Measurements from ENCODE around the gene SH2B3.

SH2B3 gene

GRCh38 chr12:111405859-111406473 is at the start of gene SH2B3:
Gene SH2B3, plus strand, starts transcription at chr12:111405923. Its CDS starts 12,223 bp downstream, at chr12:111418146.
- Mint-ChIP-seq H3K27ac (peak within 1 kb of the TSS; percentile 94), H3K36me3 (peaks cover 41% of the 10 kb centered on the region), H3K4me1 (peaks cover 67% of the 10 kb centered on the region), H3K4me3 (peak within 1 kb of the TSS; percentile 78), H3K9me3 (no peaks in the 10 kb centered on the region)
- ATAC-seq (peak; percentile 60), DNase-seq (ENCODE audit: low spot score in 2 of 2) (peak in 1 of 2 donors; percentile 90)

DNA sequence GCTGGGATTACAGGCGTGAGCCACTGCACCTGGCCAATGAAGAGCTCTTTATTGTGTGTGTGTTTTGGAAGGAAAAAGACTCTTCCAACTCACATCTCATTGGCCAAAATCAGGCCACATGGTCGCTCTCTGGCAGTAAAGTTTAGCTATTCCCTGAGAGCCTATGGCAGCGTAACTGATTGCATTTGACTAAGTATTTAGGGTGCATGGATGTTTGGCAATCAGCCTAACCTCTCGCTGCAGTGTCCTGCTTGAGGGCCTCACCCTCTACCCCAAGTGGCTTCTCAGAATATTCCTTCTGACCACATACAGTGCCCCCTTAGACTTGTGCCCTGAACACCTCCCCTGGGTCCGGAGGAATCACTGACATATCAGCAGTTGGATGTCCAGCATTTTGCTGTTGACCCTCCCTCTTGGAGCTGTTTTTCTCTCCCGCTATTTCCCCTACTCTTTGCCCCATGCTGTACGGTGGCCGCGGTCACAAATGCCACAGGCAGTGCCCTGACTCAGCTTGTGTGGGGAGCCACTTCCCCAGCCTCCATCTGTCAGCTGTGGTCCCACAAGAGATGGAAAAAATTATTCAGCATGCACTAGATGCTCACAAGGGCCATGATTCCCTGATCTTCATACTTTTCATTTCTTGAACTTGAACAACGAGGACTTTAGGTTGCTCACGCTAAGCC is 46.4 kb upstream of the SH2B3 start:
- peak; percentile 47 to 66 for DNase-seq (ENCODE audit: low spot score in 2 of 2)
- no peaks in the 10 kb centered on the region for H3K9me3 Mint-ChIP-seq
- peaks cover 10% of the 10 kb centered on the region for H3K36me3 Mint-ChIP-seq
- ATAC-seq, result peak; percentile 96
- peaks cover 39% of the 10 kb centered on the region for H3K4me1 Mint-ChIP-seq
- peak overlapping the region; percentile 81 for H3K27ac Mint-ChIP-seq
- peak overlapping the region; percentile 50 for H3K4me3 Mint-ChIP-seq

GRCh38 chr12:111359914-111360276 is 45.8 kb upstream of the SH2B3 start:
- H3K27ac Mint-ChIP-seq, result peak overlapping the region; percentile 81
- DNase-seq (ENCODE audit: low spot score in 2 of 2) (no peak), ATAC-seq (peak; percentile 51)
- peak overlapping the region; percentile 50 for H3K4me3 Mint-ChIP-seq
- peaks cover 10% of the 10 kb centered on the region for H3K36me3 Mint-ChIP-seq
- H3K9me3 Mint-ChIP-seq, result no peaks in the 10 kb centered on the region
- peaks cover 39% of the 10 kb centered on the region for H3K4me1 Mint-ChIP-seq

DNA sequence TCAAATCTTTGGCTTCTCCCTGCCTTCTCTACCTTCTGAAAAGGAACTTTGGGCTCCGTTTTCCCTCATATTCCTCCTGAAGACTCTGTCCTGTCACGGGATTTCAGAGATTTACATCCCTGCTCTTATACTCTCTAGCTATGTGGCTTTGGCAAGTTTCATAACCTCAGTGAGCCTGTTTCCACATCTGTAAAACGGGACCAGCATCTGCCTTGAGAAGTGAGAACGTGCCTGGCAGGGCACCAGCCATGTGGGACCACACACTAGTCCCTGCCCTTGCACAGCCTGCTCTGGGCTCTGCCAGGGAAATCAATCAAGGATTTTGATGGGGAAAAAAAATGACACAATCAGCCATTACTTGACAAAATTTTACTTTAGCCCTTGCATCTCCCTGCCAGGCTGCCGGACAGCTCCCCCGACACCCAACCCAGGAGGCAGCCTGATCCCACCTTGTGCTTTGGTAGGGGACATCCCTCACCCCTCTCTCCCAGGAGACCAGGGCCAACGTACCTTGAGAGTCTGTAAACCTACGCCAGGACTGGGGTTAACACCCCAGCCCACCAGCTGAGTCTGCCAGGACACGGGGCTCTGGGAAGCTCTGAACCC is 45.3 kb upstream of the SH2B3 start:
- DNase-seq (ENCODE audit: low spot score in 2 of 2) (no peak), ATAC-seq (no peak)
- H3K4me3 Mint-ChIP-seq, result peak overlapping the region; percentile 50
- H3K36me3 Mint-ChIP-seq, result peaks cover 10% of the 10 kb centered on the region
- peaks cover 39% of the 10 kb centered on the region for H3K4me1 Mint-ChIP-seq
- no peaks in the 10 kb centered on the region for H3K9me3 Mint-ChIP-seq
- H3K27ac Mint-ChIP-seq, result peak overlapping the region; percentile 81

GRCh38 chr12:111361073-111361716 is 44.5 kb upstream of the SH2B3 start:
- H3K4me3 Mint-ChIP-seq, result no peak overlapping the region
- ATAC-seq (no peak), DNase-seq (ENCODE audit: low spot score in 2 of 2) (no peak)
- H3K27ac Mint-ChIP-seq, result peak overlapping the region; percentile 81
- no peaks in the 10 kb centered on the region for H3K9me3 Mint-ChIP-seq
- peaks cover 41% of the 10 kb centered on the region for H3K4me1 Mint-ChIP-seq
- peaks cover 10% of the 10 kb centered on the region for H3K36me3 Mint-ChIP-seq

GRCh38 chr12:111361717-111362576 is 43.8 kb upstream of the SH2B3 start:
- no peak for DNase-seq (ENCODE audit: low spot score in 2 of 2)
- Mint-ChIP-seq H3K4me1 (peaks cover 48% of the 10 kb centered on the region), H3K4me3 (no peak overlapping the region), H3K9me3 (no peaks in the 10 kb centered on the region), H3K36me3 (peaks cover 10% of the 10 kb centered on the region), H3K27ac (peak overlapping the region; percentile 76)
- ATAC-seq, result no peak

DNA sequence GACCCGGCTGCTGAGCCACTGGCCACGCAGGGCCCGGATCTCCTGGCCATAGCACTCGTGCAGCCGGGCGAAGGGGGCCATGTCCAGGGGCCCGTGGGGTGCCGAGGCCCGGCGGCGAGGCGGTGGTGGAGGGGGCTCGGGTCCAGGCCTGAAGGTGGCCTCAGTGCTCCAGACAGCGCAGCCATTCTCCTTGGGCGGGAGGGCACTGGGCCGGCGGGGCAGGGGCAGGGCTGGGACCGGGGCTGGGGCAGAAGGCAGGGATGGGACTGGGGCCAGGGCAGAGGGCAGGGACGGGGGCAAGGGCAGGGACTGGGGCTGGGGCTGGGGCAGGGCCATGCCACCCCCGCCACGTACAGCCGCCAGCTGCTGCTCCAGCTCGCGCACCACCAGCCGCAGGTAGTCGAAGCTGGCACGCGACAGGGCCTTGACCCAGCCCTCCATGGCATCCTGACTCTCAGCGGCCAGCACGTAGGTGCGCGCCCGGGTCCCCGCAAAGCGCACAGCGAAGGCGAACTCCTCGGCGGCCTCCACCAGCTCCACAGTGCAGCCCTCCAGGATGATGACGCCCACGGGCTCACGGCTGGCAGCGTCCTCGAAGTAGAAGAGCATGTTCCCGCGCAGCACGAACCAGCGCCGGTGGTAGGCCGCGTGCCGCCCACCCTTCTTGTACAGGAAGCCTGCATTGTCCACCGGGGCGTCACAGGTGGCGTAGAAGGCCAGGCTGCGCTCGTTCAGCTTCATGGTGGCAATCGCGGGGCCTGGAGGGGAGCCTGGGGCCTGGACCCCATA is 42.8 kb upstream of the SH2B3 start:
- Mint-ChIP-seq H3K4me1 (peaks cover 57% of the 10 kb centered on the region), H3K9me3 (no peaks in the 10 kb centered on the region), H3K27ac (peak overlapping the region; percentile 76), H3K4me3 (no peak overlapping the region), H3K36me3 (peaks cover 10% of the 10 kb centered on the region)
- DNase-seq (ENCODE audit: low spot score in 2 of 2) (no peak), ATAC-seq (no peak)

DNA sequence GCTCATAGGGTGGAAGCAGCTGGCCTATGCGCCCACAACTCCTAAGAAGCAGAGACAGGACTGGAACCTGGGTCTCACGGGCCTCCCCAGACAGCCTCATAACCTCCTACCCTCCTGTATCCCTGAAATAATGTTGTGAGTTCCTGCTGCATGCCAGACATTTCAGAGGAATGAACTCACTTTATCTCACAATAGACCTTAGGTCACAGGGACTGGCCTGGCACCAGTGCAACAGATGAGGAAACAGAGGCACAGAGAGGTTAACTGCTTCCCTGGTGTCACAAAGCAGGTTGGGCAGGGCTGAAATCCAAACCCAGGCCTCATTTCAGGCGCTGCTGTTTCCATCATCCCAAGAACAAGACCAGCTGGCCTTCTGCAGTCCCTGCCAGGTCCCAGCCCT is 42.1 kb upstream of the SH2B3 start:
- peaks cover 57% of the 10 kb centered on the region for H3K4me1 Mint-ChIP-seq
- no peak overlapping the region for H3K27ac Mint-ChIP-seq
- ATAC-seq (no peak), DNase-seq (ENCODE audit: low spot score in 2 of 2) (no peak)
- H3K4me3 Mint-ChIP-seq, result no peak overlapping the region
- peaks cover 10% of the 10 kb centered on the region for H3K36me3 Mint-ChIP-seq
- H3K9me3 Mint-ChIP-seq, result no peaks in the 10 kb centered on the region

- Mint-ChIP-seq H3K4me3 (no peak overlapping the region), H3K9me3 (no peaks in the 10 kb centered on the region), H3K36me3 (no peaks in the 10 kb centered on the region), H3K27ac (peak overlapping the region; percentile 26), H3K4me1 (peaks cover 49% of the 10 kb centered on the region)
- no peak for ATAC-seq
- DNase-seq (ENCODE audit: low spot score in 2 of 2), result no peak
Observed at GRCh38 chr12:111366075-111366474, 39.6 kb upstream of the SH2B3 start.

GRCh38 chr12:111366583-111366982 is 39.1 kb upstream of the SH2B3 start:
- H3K4me1 Mint-ChIP-seq, result peaks cover 45% of the 10 kb centered on the region
- no peak for DNase-seq (ENCODE audit: low spot score in 2 of 2)
- ATAC-seq, result no peak
- H3K9me3 Mint-ChIP-seq, result no peaks in the 10 kb centered on the region
- no peak overlapping the region for H3K27ac Mint-ChIP-seq
- H3K4me3 Mint-ChIP-seq, result no peak overlapping the region
- no peaks in the 10 kb centered on the region for H3K36me3 Mint-ChIP-seq

DNA sequence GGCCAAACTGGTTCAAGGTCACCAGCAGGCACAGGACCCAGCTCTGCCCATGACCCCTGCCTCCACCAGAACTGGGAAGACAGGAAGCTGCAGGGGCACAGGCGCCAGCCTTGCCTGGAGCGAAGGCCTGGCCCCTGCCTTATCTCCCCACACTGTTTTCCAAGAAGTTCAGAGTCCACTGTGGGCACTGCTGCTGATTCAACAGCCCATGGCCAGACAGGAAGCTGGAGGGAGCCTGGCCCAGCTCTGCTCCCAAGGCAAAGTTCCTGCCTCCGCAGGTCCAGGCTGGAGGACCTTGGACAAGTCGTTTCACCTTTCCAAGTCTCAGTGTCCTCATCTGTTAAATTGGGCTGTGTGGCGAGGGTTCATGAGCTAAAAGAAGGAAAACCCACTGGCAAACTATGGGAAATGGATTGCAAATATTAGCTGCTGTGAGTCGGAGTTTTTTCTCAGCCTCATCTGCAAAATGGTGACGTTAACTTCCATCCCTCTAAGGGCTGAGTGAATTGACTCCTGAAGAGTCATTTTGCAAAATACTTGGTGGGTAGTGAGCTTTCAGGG is 38.0 kb upstream of the SH2B3 start:
- H3K4me3 Mint-ChIP-seq, result peak overlapping the region; percentile 76
- H3K36me3 Mint-ChIP-seq, result no peaks in the 10 kb centered on the region
- no peak overlapping the region for H3K27ac Mint-ChIP-seq

DNA sequence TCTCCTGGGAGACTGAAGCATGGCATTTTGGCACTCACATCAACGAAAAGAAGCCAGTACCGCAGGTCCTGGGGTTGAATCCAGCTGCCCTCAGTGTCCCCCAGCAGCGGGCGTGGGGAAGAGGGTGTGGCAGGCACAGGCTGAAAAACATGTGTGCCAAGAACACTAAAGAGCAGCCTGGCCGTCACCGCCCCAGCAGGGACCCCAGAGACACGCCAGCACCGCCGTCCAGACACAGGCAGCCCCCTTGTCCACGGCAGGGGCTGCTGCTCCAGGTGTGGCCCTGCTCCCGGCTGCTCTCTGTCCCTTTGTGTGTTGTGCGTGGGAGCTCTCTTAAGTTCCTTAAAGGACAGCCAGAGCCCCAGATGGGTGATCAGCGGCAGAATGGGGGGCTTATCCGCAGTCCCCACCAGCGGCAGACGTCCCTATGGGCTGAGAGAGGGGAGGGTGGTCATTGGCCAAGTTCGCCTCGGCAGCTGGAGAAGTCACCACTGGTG is 37.4 kb upstream of the SH2B3 start:
- Mint-ChIP-seq H3K27ac (no peak overlapping the region), H3K4me3 (peak overlapping the region; percentile 76), H3K4me1 (peaks cover 40% of the 10 kb centered on the region), H3K36me3 (no peaks in the 10 kb centered on the region), H3K9me3 (no peaks in the 10 kb centered on the region)
- DNase-seq (ENCODE audit: low spot score in 2 of 2) (no peak), ATAC-seq (peak; percentile 27)

More for the DNA sequence above, 38.0 kb upstream of the SH2B3 start:
- ATAC-seq (no peak), DNase-seq (ENCODE audit: low spot score in 2 of 2) (no peak)
- Mint-ChIP-seq H3K4me1 (peaks cover 40% of the 10 kb centered on the region), H3K9me3 (no peaks in the 10 kb centered on the region)

GRCh38 chr12:111368788-111369495 is 36.8 kb upstream of the SH2B3 start, which contains the start of gene PHETA1:
Gene PHETA1, minus strand, starts transcription at chr12:111369095. Its CDS starts 5,668 bp downstream, at chr12:111363427.
- DNase-seq (ENCODE audit: low spot score in 2 of 2) (peak; percentile 68 to 93), ATAC-seq (peak; percentile 89)
- no peak within 1 kb of the TSS for H3K27ac Mint-ChIP-seq
- no peaks in the 10 kb centered on the region for H3K36me3 Mint-ChIP-seq
- no peaks in the 10 kb centered on the region for H3K9me3 Mint-ChIP-seq
- peaks cover 40% of the 10 kb centered on the region for H3K4me1 Mint-ChIP-seq
- peak within 1 kb of the TSS; percentile 76 for H3K4me3 Mint-ChIP-seq
